ENCODE results near the gene KDELR3.

The KDELR3 gene

DNA sequence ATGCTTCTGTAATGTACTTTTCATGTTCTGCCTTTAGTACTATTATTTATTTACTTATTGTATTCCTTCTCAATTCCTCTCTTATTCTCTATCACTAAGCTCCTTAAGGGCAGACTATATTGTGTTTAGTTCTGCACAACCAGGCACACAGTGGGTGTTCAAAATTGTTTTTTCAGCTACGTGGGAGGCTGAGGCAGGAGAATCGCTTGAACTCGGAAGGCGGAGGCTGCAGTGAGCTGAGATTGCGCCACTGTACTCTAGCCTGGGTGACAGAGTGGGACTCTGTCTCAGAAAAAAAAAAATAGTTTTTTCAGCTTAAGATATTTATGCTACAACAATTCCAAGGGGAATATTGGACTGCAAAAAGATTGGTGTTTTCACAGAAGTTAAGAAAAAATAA lies 55.6 kb downstream of the KDELR3 start:
- no peak for DNase-seq

GRCh38 chr22:38524429-38524828 lies 56.5 kb downstream of the KDELR3 start:
- DNase-seq, result no peak

- no peak for DNase-seq
These were observed 63.5 kb downstream of the KDELR3 start for GRCh38 chr22:38531251-38531938.
